GM23338 (cell line): ENCODE results near the gene CXCL12. TPM values are rescaled to one million over a fixed set of nuclear protein-coding genes. Genes with fewer than 3 reads are reported as not detected.

ENCODE experiments used
- ATAC-seq: fragments of 200-7000 bp; cut with Tn5 transposase; 3 replicates; pipeline ENCODE4 v1.9.1; 2020
- DNase-seq: peaks from one replicate; pipeline ENCODE4 v3.0.0-alpha.2; 2015; ENCODE audit warnings: low spot score
- H2AFZ ChIP-seq: fragments of 200-600 bp; sonication (generic); 2 replicates; pipeline ENCODE4 v1.8.0; 2016; ENCODE audit warnings: antibody characterized with exemption, mild to moderate bottlenecking, moderate library complexity
- H3F3A ChIP-seq: fragments of 200-600 bp; sonication (generic); replicated peaks from 2 replicates; pipeline ENCODE4 v1.8.0; 2017; ENCODE audit warnings: antibody characterized with exemption, mixed run types, low read depth
- H3K27ac ChIP-seq: fragments of 200-600 bp; sonication (generic); 2 replicates; pipeline ENCODE4 v1.6.1; 2016; ENCODE audit warnings: low read depth
- H3K27me3 ChIP-seq: fragments of 200-600 bp; sonication (generic); 2 replicates; pipeline ENCODE4 v1.8.0; 2016; ENCODE audit warnings: mild to moderate bottlenecking, mixed run types, moderate library complexity; ENCODE audit not compliant: insufficient read depth
- H3K36me3 ChIP-seq: fragments of 200-600 bp; sonication (generic); 2 replicates; pipeline ENCODE4 v1.8.0; 2016; ENCODE audit warnings: mild to moderate bottlenecking; ENCODE audit not compliant: insufficient read depth
- H3K4me1 ChIP-seq: fragments of 200-600 bp; sonication (generic); 2 replicates; pipeline ENCODE4 v1.8.0; 2016; ENCODE audit warnings: mild to moderate bottlenecking, moderate library complexity; ENCODE audit not compliant: insufficient read depth
- H3K4me2 ChIP-seq: fragments of 200-600 bp; sonication (generic); 2 replicates; pipeline ENCODE4 v1.7.1; 2017; ENCODE audit warnings: mixed run types
- H3K4me3 ChIP-seq: fragments of 200-600 bp; sonication (generic); 2 replicates; pipeline ENCODE4 v1.6.1; 2016; ENCODE audit warnings: mixed run types
- H3K79me2 ChIP-seq: fragments of 200-600 bp; sonication (generic); replicated peaks from 2 replicates; pipeline ENCODE4 v1.8.0; 2017; ENCODE audit warnings: mild to moderate bottlenecking; ENCODE audit not compliant: insufficient read depth
- H3K9me2 ChIP-seq: fragments of 200-600 bp; sonication (generic); 2 replicates; pipeline ENCODE4 v1.8.0; 2017; ENCODE audit not compliant: insufficient read depth
- H4K20me1 ChIP-seq: fragments of 200-600 bp; sonication (generic); replicated peaks from 2 replicates; pipeline ENCODE4 v1.8.0; 2017; ENCODE audit warnings: mild to moderate bottlenecking; ENCODE audit not compliant: insufficient read depth
- H3K27ac Mint-ChIP-seq: 2 replicates; pipeline ENCODE4 v1.8.0; 2020; ENCODE audit warnings: inconsistent platforms, mild to moderate bottlenecking, moderate library complexity, mixed read lengths
- H3K27me3 Mint-ChIP-seq: 3 replicates; pipeline ENCODE4 v1.8.0; 2022; ENCODE audit warnings: low read depth, mild to moderate bottlenecking, moderate library complexity, mixed read lengths, inconsistent platforms; ENCODE audit not compliant: insufficient read depth, poor library complexity
- H3K36me3 Mint-ChIP-seq: 3 replicates; pipeline ENCODE4 v1.8.0; 2021; ENCODE audit warnings: low read depth, mild to moderate bottlenecking, inconsistent platforms, moderate library complexity, mixed read lengths
- H3K4me1 Mint-ChIP-seq: 3 replicates; pipeline ENCODE4 v1.8.0; 2020; ENCODE audit warnings: mild to moderate bottlenecking, inconsistent platforms, mixed read lengths
- H3K4me3 Mint-ChIP-seq: 3 replicates; pipeline ENCODE4 v1.8.0; 2021; ENCODE audit warnings: moderate library complexity, mild to moderate bottlenecking, inconsistent platforms, mixed read lengths
- H3K9me3 Mint-ChIP-seq: 3 replicates; pipeline ENCODE4 v1.8.0; 2020; ENCODE audit warnings: moderate library complexity, mild to moderate bottlenecking, inconsistent platforms, mixed read lengths
- CREB1 ChIP-seq: fragments of 250-450 bp; sonication (Bioruptor Pico); IDR thresholded peaks from 2 replicates; pipeline ENCODE4 v1.5.0; 2020; ENCODE audit warnings: low read depth, mild to moderate bottlenecking, moderate library complexity
- EZH2phosphoT487 ChIP-seq: fragments of 200-600 bp; sonication (generic); IDR thresholded peaks from one replicate; pipeline ENCODE4 v1.8.1; 2018; ENCODE audit warnings: antibody characterized with exemption; ENCODE audit not compliant: unreplicated experiment
- NANOG ChIP-seq: IDR thresholded peaks from 2 replicates; pipeline ENCODE4 v1.6.1; 2016; ENCODE audit warnings: antibody characterized with exemption, borderline replicate concordance
- ZNF114 ChIP-seq: fragments of 250-450 bp; sonication (Bioruptor Pico); IDR thresholded peaks from 2 replicates; pipeline ENCODE4 v1.5.0; 2020; ENCODE audit warnings: mild to moderate bottlenecking, moderate library complexity
- ZNF462 ChIP-seq: fragments of 250-450 bp; sonication (Bioruptor Pico); IDR thresholded peaks from 2 replicates; pipeline ENCODE4 v1.5.0; 2020; ENCODE audit warnings: mild to moderate bottlenecking, moderate library complexity
- polyA plus RNA-seq: library from polyadenylated mRNA; unstranded; fragments of >200 nt; fragmentation: Nextera tagmentation; extraction: Ambion mirVana; gene quantifications from 2 replicates; pipeline ENCODE4 v1.2.1, GENCODE V29; 2016
- total RNA-seq: library from RNA; depleted of rRNA; stranded (reverse); fragments of >200 nt; shearing (Covaris generic); gene quantifications from 2 replicates; pipeline ENCODE4 v1.2.3, GENCODE V29; 2014
- TF ChIP-seq, protein P1 (sequence below): IDR thresholded peaks from one replicate; pipeline ENCODE4 v1.6.1; 2018; ENCODE audit warnings: antibody characterized with exemption; ENCODE audit not compliant: unreplicated experiment
- TF ChIP-seq, protein P2 (sequence below): IDR thresholded peaks from 2 replicates; pipeline ENCODE4 v1.6.1; 2016; ENCODE audit warnings: antibody characterized with exemption

Gene CXCL12
- total and polyA plus RNA-seq, 2 experiments from 2014 or later: 53.8 to 58.5 TPM

GRCh38 chr10:44424957-44425356, 40.1 kb upstream of the CXCL12 start:
- peaks cover 10% of the 10 kb centered on the region for H3K9me3 Mint-ChIP-seq
- ATAC-seq: no peak
- no peaks in the 10 kb centered on the region; the same call in 1 of the 2 replicates for H3K9me2 ChIP-seq

More at GRCh38 chr10:44424957-44425356, 40.1 kb upstream of the CXCL12 start:
- no peak for DNase-seq
- H4K20me1 ChIP-seq: no peaks in the 10 kb centered on the region
- H3K36me3 ChIP-seq: no peaks in the 10 kb centered on the region
- H3K27ac Mint-ChIP-seq: no peak overlapping the region
- TF ChIP-seq ZNF462 (CRISPR knock-in tag) (no peak), NANOG (no peak), EZH2phosphoT487 (no peak), CREB1 (no peak), ZNF114 (no peak)
- TF ChIP-seq, protein P1, sequence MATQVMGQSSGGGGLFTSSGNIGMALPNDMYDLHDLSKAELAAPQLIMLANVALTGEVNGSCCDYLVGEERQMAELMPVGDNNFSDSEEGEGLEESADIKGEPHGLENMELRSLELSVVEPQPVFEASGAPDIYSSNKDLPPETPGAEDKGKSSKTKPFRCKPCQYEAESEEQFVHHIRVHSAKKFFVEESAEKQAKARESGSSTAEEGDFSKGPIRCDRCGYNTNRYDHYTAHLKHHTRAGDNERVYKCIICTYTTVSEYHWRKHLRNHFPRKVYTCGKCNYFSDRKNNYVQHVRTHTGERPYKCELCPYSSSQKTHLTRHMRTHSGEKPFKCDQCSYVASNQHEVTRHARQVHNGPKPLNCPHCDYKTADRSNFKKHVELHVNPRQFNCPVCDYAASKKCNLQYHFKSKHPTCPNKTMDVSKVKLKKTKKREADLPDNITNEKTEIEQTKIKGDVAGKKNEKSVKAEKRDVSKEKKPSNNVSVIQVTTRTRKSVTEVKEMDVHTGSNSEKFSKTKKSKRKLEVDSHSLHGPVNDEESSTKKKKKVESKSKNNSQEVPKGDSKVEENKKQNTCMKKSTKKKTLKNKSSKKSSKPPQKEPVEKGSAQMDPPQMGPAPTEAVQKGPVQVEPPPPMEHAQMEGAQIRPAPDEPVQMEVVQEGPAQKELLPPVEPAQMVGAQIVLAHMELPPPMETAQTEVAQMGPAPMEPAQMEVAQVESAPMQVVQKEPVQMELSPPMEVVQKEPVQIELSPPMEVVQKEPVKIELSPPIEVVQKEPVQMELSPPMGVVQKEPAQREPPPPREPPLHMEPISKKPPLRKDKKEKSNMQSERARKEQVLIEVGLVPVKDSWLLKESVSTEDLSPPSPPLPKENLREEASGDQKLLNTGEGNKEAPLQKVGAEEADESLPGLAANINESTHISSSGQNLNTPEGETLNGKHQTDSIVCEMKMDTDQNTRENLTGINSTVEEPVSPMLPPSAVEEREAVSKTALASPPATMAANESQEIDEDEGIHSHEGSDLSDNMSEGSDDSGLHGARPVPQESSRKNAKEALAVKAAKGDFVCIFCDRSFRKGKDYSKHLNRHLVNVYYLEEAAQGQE: no peak
- TF ChIP-seq, protein P2, sequence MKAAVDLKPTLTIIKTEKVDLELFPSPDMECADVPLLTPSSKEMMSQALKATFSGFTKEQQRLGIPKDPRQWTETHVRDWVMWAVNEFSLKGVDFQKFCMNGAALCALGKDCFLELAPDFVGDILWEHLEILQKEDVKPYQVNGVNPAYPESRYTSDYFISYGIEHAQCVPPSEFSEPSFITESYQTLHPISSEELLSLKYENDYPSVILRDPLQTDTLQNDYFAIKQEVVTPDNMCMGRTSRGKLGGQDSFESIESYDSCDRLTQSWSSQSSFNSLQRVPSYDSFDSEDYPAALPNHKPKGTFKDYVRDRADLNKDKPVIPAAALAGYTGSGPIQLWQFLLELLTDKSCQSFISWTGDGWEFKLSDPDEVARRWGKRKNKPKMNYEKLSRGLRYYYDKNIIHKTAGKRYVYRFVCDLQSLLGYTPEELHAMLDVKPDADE: no peak
- H3K4me1 Mint-ChIP-seq: no peaks in the 10 kb centered on the region
- no peaks in the 10 kb centered on the region for H3K79me2 ChIP-seq
- no peaks in the 10 kb centered on the region for H3F3A ChIP-seq
- H3K4me3 Mint-ChIP-seq: no peak overlapping the region
- H3K27me3 ChIP-seq: no peaks in the 10 kb centered on the region
- no peaks in the 10 kb centered on the region for H3K36me3 Mint-ChIP-seq
- no peak overlapping the region for H3K27ac ChIP-seq
- no peak overlapping the region for H2AFZ ChIP-seq
- H3K4me2 ChIP-seq: no peak overlapping the region
- H3K4me3 ChIP-seq: no peak overlapping the region
- H3K27me3 Mint-ChIP-seq: no peaks in the 10 kb centered on the region
- H3K4me1 ChIP-seq: no peaks in the 10 kb centered on the region
